GM21619 (cell line): ENCODE data around the gene CASP8AP2.
"Not testable (repeated sequence)": the region's sequence is repeated elsewhere in the genome, so short reads cannot be mapped to it uniquely, and the experiment has no call there.

Experiments used
- ATAC-seq: cut with Tn5 transposase; IDR thresholded peaks from one replicate; pipeline ENCODE4 v1.9.1; 2021; ENCODE audit not compliant: unreplicated experiment

Gene CASP8AP2

GRCh38 chr6:89819336-89820130, 10.1 kb upstream of the CASP8AP2 start, which contains the start of gene MDN1:
Gene MDN1 (minus strand): TSS chr6:89819794. CDS start chr6:89819607, 187 bp downstream.
- ATAC-seq: peak; percentile 94

GRCh38 chr6:89826029-89826528, 3.6 kb upstream of the CASP8AP2 start:
- no peak for ATAC-seq

- ATAC-seq: not testable (repeated sequence)
Observed at GRCh38 chr6:89828475-89828987, 1.1 kb upstream of the CASP8AP2 start.

GRCh38 chr6:89828988-89829471, 650 bp upstream of the CASP8AP2 start:
- ATAC-seq: peak; percentile 27

GRCh38 chr6:89830170-89830809, 610 bp downstream of the CASP8AP2 start:
- ATAC-seq: no peak

GRCh38 chr6:89834884-89835792, 5.5 kb downstream of the CASP8AP2 start:
- ATAC-seq: peak; percentile 98

GRCh38 chr6:89836639-89837222, 7.1 kb downstream of the CASP8AP2 start:
- ATAC-seq: no peak

GRCh38 chr6:89840538-89840937, 10.9 kb downstream of the CASP8AP2 start:
- ATAC-seq: no peak

GRCh38 chr6:89842228-89842627, 12.5 kb downstream of the CASP8AP2 start:
- ATAC-seq: no peak

GRCh38 chr6:89843070-89843469, 13.4 kb downstream of the CASP8AP2 start:
- ATAC-seq: no peak

- ATAC-seq: not testable (repeated sequence)
Observed at GRCh38 chr6:89847513-89847912, 17.8 kb downstream of the CASP8AP2 start.

GRCh38 chr6:89853068-89853467, 23.4 kb downstream of the CASP8AP2 start:
- no peak for ATAC-seq

GRCh38 chr6:89858041-89858440, 28.4 kb downstream of the CASP8AP2 start:
- ATAC-seq: no peak

GRCh38 chr6:89859744-89860143, 30.1 kb downstream of the CASP8AP2 start:
- peak; percentile 51 for ATAC-seq

GRCh38 chr6:89862273-89862672, 32.6 kb downstream of the CASP8AP2 start:
- peak; percentile 79 for ATAC-seq

GRCh38 chr6:89862698-89863097, 33.0 kb downstream of the CASP8AP2 start:
- peak; percentile 10 for ATAC-seq

GRCh38 chr6:89866024-89866678, 36.5 kb downstream of the CASP8AP2 start:
- no peak for ATAC-seq

GRCh38 chr6:89873721-89874120, 44.0 kb downstream of the CASP8AP2 start:
- no peak for ATAC-seq

- no peak for ATAC-seq
Observed at GRCh38 chr6:89874438-89874837, 44.8 kb downstream of the CASP8AP2 start.
